Activated CD8-positive, alpha-beta memory T cell treated with anti-CD3 and anti-CD28 coated beads, Interleukin-2, amount 50 U/mL, for 24 hours (primary cell): ENCODE measurements around the gene HTATIP2.
"Not testable (repeated sequence)": the region's sequence is repeated elsewhere in the genome, so short reads cannot be mapped to it uniquely, and the experiment has no call there.

ENCODE experiments used
- DNase-seq: peaks from one replicate; pipeline ENCODE4 v3.0.0-alpha.2; 2020; ENCODE audit errors: extremely low read depth

The HTATIP2 gene

GRCh38 chr11:20372081-20372626 lies 8.6 kb downstream of the HTATIP2 start:
- no peak for DNase-seq

GRCh38 chr11:20373147-20373546 lies 9.6 kb downstream of the HTATIP2 start:
- no peak for DNase-seq

- no peak for DNase-seq
These were observed 10.2 kb downstream of the HTATIP2 start for GRCh38 chr11:20373568-20374209.

GRCh38 chr11:20374741-20375300 lies 11.3 kb downstream of the HTATIP2 start:
- DNase-seq, result no peak

- DNase-seq, result no peak
These were observed 12.7 kb downstream of the HTATIP2 start for GRCh38 chr11:20376162-20376730.

GRCh38 chr11:20385996-20386395 lies 22.5 kb downstream of the HTATIP2 start:
- not testable (repeated sequence) for DNase-seq

GRCh38 chr11:20387261-20388095 lies 24.0 kb downstream of the HTATIP2 start, which contains the start of gene PRMT3:
PRMT3 (plus strand) TSS chr11:20387716; CDS start chr11:20387747, 31 bp downstream.
- DNase-seq, result peak; percentile 90

- no peak for DNase-seq
These were observed 24.9 kb downstream of the HTATIP2 start for GRCh38 chr11:20388096-20389055.

GRCh38 chr11:20397281-20397680 lies 33.8 kb downstream of the HTATIP2 start:
- no peak for DNase-seq

- DNase-seq, result no peak
These were observed 36.0 kb downstream of the HTATIP2 start for GRCh38 chr11:20399498-20399897.

- DNase-seq, result no peak
These were observed 39.5 kb downstream of the HTATIP2 start for GRCh38 chr11:20403059-20403458.

GRCh38 chr11:20406484-20406883 lies 43.0 kb downstream of the HTATIP2 start:
- no peak for DNase-seq

- no peak for DNase-seq
These were observed 43.8 kb downstream of the HTATIP2 start for GRCh38 chr11:20407344-20407743.

- no peak for DNase-seq
These were observed 51.9 kb downstream of the HTATIP2 start for GRCh38 chr11:20415432-20415831.

- DNase-seq, result no peak
These were observed 54.3 kb downstream of the HTATIP2 start for GRCh38 chr11:20417771-20418170.

GRCh38 chr11:20421946-20422345 lies 58.4 kb downstream of the HTATIP2 start:
- no peak for DNase-seq

- DNase-seq, result no peak
These were observed 65.7 kb downstream of the HTATIP2 start for GRCh38 chr11:20429216-20429615.
